ENCODE data around the gene PYROXD2.

PYROXD2 gene

DNA sequence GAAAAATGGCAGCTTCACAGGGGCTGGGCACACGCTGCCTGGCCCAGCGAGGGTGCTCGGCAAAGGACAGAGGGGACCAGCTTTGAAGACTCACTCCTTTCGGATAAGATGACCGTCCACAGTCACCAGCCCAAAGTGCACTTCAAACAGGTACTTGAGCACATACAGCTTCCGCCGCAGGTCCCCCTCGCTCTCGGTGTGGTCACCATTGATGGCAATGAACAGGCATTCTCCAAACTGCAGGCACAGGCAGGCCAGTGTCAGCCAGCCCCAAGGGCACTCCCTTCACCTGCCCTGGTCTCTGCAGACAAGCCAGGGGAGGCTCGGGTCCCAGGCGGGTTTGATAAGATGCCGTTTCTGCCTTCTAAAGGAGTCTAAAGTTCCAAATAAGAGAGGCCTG lies 20.2 kb upstream of the PYROXD2 start:
- no peak overlapping the region for H3K4me3 ChIP-seq (ENCODE audit: low read length)
- no peak for TF ChIP-seq CTCF (conservative IDR thresholded peaks at IDR 0.05; ENCODE audit: low read depth, low read length)
- DNase-seq (ENCODE audit: low read depth), result no peak

DNA sequence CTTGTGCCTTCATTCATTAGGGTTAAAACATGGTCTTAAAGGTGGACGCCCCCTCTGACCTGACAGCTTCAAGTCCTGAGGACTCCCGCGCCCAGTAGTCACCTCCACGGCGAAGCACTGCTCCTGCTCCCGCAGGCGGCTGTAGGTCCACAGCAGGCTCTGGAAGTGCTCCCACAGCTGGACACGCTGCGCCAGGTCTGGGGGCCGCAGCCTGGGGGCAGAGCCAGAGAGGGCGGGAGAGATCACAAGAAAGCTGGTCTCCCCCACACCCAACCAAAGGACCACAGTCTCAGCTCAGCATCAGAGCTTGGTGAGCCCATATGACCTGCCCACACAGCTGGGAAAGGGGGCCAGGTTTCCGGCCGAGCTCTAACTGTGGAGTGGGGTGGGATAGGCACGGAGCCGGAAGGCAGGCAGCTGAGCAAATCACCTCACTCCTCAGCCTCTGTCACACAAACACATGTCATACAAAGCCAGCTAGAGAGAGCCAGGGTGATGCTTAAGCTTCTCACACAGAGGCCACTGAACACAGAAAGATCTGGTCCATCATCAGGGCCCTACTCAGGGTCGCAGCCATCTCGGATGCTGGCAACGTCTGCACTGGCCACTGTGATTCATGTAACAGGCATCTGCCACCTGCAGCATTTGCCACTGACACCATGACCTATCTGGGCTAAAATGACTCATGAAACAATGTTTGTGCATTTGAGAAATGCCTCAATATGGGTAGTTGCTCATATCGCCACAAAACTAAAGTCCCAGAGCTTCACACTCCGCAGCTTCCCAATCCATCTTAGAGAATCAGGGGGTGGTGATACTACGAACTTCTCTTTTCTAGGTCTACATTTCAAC lies 19.1 kb upstream of the PYROXD2 start:
- no peak for DNase-seq (ENCODE audit: low read depth)
- TF ChIP-seq CTCF (conservative IDR thresholded peaks at IDR 0.05; ENCODE audit: low read depth, low read length), result no peak

GRCh38 chr10:98433371-98433770 lies 18.4 kb upstream of the PYROXD2 start:
- no peak for DNase-seq (ENCODE audit: low read depth)
- TF ChIP-seq CTCF (conservative IDR thresholded peaks at IDR 0.05; ENCODE audit: low read depth, low read length), result no peak
- H3K4me3 ChIP-seq (ENCODE audit: low read length), result no peak overlapping the region

More for the DNA sequence above, 19.1 kb upstream of the PYROXD2 start:
- no peak overlapping the region for H3K4me3 ChIP-seq (ENCODE audit: low read length)

DNA sequence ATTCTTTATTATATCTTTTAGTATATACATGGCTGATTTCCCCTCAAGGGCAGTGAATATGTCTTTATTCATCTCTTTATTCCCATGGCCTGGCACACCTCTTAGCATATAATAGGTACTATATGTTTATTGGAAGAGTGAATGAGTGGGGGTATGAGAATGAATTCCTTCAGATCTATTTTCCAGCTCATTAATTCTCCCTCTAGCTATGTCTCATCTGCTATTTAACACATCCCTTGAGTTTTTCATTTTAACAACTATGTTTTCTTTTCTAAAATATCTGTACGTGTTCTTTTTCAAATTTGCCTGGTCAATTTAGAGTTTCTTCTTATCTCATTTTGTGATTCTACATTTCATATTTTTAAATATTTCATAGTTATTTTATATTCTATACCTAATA lies 17.3 kb upstream of the PYROXD2 start:
- TF ChIP-seq CTCF (conservative IDR thresholded peaks at IDR 0.05; ENCODE audit: low read depth, low read length), result no peak
- no peak for DNase-seq (ENCODE audit: low read depth)
- H3K4me3 ChIP-seq (ENCODE audit: low read length), result no peak overlapping the region

DNA sequence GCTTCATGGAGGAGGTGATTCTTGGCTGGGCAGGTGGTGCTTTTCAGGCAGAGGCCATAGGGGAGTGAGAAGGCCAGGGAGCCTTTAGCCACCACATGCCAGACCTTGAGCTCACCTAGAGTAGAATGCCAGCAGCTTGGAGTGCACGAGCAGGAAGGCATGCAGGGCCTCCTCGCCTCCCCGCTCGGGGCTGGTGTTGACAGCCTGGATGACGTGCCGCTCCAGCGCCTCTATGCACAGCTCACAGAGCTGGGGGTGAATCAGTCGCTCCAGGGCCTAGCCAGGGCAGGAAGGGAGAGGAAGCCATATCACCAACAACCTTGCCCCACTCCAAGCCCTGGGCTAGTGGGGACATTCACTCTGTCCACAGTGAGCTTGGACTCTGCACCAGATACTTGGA lies 16.0 kb upstream of the PYROXD2 start:
- no peak for TF ChIP-seq CTCF (conservative IDR thresholded peaks at IDR 0.05; ENCODE audit: low read depth, low read length)
- H3K4me3 ChIP-seq (ENCODE audit: low read length), result no peak overlapping the region
- DNase-seq (ENCODE audit: low read depth), result no peak

DNA sequence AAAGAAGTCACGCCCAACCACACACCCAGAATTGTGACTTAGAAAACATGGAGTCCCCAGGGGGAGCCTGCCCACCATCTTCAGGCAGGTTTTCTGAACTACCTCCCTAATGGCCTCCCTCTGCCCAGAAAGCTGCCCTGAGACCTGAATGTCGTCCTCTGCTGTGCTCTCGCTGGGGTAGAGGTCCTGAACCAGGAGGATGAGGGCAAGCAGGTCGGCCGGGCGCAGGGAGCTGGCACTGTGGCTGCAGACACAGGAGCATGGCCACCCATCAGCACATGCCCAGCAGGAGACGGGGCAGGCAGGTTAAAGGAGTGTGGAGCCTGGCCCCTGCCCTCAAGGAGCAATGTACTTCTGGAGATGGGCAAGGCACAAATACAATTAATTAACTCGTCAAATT lies 15.4 kb upstream of the PYROXD2 start:
- H3K4me3 ChIP-seq (ENCODE audit: low read length), result no peak overlapping the region
- DNase-seq (ENCODE audit: low read depth), result no peak
- no peak for TF ChIP-seq CTCF (conservative IDR thresholded peaks at IDR 0.05; ENCODE audit: low read depth, low read length)

All from retinal pigment epithelial cell (primary cell).